Ectodermal cell (in vitro differentiated cells): ENCODE results near the gene NFX1.
A peak's percentile ranks its signal among the peaks of the same experiment; 100 is the strongest.

Experiments
- H3K27ac ChIP-seq: 2 replicates; pipeline ENCODE4 v1.7.0; 2013; ENCODE audit warnings: mild to moderate bottlenecking, low read depth, low read length; ENCODE audit not compliant: insufficient read depth, poor library complexity, severe bottlenecking
- H3K27me3 ChIP-seq: 2 replicates; pipeline ENCODE4 v1.7.0; 2013; ENCODE audit warnings: mild to moderate bottlenecking, low read length; ENCODE audit not compliant: insufficient read depth, control insufficient read depth, poor library complexity, severe bottlenecking
- H3K36me3 ChIP-seq: one replicate; pipeline ENCODE4 v1.7.0; 2013; ENCODE audit warnings: low read length; ENCODE audit not compliant: control insufficient read depth, insufficient read depth
- H3K4me1 ChIP-seq: one replicate; pipeline ENCODE4 v1.7.0; 2013; ENCODE audit warnings: low read length; ENCODE audit not compliant: control insufficient read depth, insufficient read depth
- H3K4me3 ChIP-seq: 2 replicates; pipeline ENCODE4 v1.7.0; 2013; ENCODE audit warnings: low read depth, low read length, control low read depth; ENCODE audit not compliant: insufficient read depth
- H3K9me3 ChIP-seq: 2 replicates; pipeline ENCODE4 v1.7.0; 2013; ENCODE audit warnings: mild to moderate bottlenecking, low read length, moderate library complexity; ENCODE audit not compliant: control insufficient read depth
- WGBS, 2 experiments: methylation state at CpG; one replicate each; pipeline ENCODE4 v1.1.7; 2013; ENCODE audit warnings: missing lambda C conversion rate in 2 of 2; 5-methylcytosine and 5-hydroxymethylcytosine counted together

NFX1 gene

DNA sequence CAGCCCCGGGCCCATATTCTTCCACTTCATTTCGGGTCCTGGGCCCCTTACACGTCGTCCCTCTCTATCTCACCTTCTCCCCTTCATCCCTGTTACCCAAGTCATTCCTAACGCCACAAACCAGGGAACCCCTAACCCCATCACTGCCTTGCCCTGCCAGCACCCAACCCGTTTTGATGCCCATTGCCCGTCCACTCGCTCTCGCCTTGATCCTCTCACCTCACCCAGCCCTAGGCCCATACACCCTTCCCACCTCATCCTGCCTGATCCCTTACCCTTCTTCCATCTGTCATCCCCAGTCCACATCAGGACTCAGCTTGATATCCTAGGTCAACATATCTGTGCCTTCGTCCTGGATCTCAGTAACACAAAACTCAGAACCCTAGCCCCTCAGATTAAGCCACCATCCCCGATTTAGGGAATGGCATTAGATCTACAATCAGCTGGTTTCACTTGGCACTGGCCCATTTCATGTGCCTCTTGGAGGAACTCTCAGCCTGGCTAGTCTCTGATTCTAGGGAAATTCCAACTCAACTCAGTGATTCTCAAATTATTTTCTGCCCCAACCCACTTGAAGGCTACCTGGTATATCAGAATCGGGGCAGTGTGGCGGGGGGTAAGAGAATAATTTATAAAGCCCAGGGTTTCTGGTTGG, 25.0 kb upstream of the NFX1 start:
- Histone ChIP-seq H3K9me3 (no peaks in the 10 kb centered on the region), H3K4me3 (peak overlapping the region; percentile 62), H3K27me3 (no peaks in the 10 kb centered on the region), H3K27ac (no peak overlapping the region), H3K4me1 (peaks cover 7% of the 10 kb centered on the region), H3K36me3 (peaks cover 43% of the 10 kb centered on the region)
- WGBS, 2 experiments: 15 to 27% methylated on average over 11 to 13 of the region's 13 CpGs

DNA sequence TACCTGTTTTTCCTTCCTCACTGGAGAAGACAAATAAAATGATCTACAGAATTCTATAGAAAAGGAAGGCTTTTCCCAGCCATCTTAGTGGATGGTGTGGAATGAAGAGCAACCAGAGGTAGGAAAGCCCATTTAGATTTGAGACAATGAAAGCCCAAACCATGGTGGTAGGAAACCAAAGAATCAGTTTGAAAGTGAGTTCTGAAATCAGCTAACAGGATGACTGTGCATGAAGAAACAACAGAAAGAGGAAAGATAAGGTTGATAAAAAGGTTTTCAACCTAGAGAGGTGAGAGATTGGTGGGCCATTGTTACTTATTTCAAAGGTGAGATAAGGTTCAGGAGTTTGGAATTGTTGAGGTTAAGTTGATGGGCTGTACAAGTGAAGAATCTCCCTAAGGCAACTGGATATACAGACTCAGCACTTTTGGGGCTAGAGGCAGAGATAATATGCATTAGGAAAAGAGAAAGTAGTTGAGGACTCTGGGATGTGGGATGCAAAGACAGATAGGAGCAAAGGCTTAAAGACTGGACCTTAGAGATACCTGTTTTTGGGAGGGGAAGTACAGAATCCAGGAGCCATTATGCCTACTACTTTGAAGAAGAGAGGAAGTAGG, 23.1 kb upstream of the NFX1 start:
- no peak overlapping the region for H3K27ac ChIP-seq
- H3K27me3 ChIP-seq: no peaks in the 10 kb centered on the region
- H3K9me3 ChIP-seq: no peaks in the 10 kb centered on the region
- peaks cover 28% of the 10 kb centered on the region for H3K36me3 ChIP-seq
- H3K4me1 ChIP-seq: peaks cover 7% of the 10 kb centered on the region
- H3K4me3 ChIP-seq: no peak overlapping the region

DNA sequence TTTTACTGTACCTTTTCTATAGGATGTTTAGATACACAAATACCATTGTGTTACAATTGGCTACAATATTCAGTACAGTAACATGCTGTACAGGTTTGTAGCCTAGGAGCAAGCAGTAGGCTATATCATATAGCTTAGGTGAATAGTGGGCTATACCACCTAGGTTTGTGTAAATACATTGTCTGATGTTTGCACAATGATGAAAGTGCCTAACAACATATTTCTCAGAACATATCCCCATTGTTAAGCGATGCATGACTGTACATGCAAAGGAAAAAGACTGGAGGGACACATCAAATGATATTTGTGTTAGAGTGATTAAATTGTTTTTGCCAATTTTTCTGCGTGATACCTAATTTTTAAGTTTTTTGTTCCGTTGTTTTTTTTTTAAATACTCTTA, 20.2 kb upstream of the NFX1 start:
- peaks cover 7% of the 10 kb centered on the region for H3K4me1 ChIP-seq
- H3K27me3 ChIP-seq: no peaks in the 10 kb centered on the region
- no peak overlapping the region for H3K4me3 ChIP-seq
- H3K36me3 ChIP-seq: peaks cover 37% of the 10 kb centered on the region
- H3K27ac ChIP-seq: no peak overlapping the region
- WGBS, 2 experiments: 100% methylated on average over 1 to 3 of the region's 3 CpGs
- H3K9me3 ChIP-seq: no peaks in the 10 kb centered on the region

DNA sequence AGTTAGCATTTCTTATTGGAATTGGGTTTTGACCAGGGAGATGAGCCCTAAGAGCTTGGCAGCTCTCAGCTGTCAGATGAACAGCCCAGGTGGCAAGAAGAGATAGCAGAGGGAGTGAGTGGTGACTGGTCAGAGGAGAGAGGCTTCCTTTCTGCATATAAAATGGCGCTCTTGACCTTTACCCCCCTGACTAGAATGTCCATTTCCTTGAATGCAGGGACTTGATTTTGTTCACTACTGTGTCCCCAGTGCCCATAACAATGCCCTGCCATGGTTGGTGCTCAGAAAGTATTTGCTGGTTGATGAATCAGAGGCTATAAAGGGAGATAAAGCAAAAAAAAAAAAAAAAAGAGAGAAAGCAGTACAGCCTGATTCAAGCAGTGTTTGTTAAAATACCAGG, 18.3 kb upstream of the NFX1 start:
- Histone ChIP-seq H3K4me1 (no peaks in the 10 kb centered on the region), H3K27me3 (no peaks in the 10 kb centered on the region), H3K36me3 (peaks cover 42% of the 10 kb centered on the region), H3K27ac (no peak overlapping the region), H3K9me3 (no peaks in the 10 kb centered on the region), H3K4me3 (no peak overlapping the region)
- WGBS, 2 experiments: 91 to 100% methylated on average over 1 of the region's 1 CpG

DNA sequence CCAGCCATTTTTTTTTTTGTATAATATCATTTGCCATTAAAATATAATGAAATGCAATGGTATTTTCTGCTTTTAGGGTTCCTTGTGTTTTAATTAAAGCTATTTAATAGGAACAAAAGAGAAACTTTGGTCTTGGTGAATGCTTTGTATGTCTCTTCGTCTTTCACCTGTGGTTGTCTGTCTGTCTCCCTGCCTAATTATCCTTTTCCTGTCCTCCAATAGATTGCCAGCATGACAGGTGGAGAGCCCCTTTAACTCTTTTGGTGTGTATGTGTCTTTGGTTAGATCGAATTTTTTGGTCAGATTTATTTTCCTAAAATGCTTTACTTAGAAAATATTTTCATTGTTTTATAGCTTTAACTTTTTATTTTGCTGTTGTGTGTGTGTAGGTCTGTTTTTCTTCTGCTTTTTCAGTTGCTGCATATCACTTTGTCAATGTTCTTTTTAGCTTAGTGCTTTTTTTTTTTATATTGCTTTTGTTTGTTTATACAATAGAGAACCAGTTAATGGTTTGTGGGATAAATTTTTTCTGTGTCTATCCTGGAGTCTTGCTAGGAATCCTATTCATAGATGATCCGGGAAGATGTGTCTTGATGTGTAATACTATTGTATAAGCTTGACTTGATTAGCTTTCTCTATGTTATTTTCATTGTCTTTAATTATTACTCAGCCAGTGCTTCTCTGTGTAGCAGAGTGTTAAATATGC, 16.9 kb upstream of the NFX1 start:
- Histone ChIP-seq H3K36me3 (peaks cover 40% of the 10 kb centered on the region), H3K27ac (no peak overlapping the region), H3K4me3 (no peak overlapping the region), H3K9me3 (no peaks in the 10 kb centered on the region), H3K4me1 (no peaks in the 10 kb centered on the region), H3K27me3 (no peaks in the 10 kb centered on the region)
- WGBS, 2 experiments: 91 to 92% methylated on average over 2 of the region's 3 CpGs

DNA sequence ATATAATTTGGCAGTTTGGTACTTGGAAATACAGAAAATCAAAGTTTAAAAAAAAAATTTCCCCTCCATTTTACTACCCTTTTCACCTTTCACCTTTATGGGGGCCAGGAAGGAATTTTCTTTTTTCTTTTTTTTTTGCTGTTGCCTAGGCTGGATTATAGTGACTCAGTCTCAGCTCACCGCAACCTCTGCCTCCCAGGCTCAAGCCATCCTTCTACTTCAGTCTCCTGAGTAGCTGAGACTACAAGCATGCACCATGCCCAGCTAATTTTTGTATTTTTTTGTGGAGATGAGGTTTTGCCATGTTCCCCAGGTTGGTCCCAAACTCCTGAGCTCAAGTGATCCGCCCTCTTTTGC, 16.4 kb upstream of the NFX1 start:
- H3K27me3 ChIP-seq: no peaks in the 10 kb centered on the region
- no peak overlapping the region for H3K4me3 ChIP-seq
- no peaks in the 10 kb centered on the region for H3K4me1 ChIP-seq
- 95 to 98% methylated on average over 2 of the region's 2 CpGs for WGBS, 2 experiments
- peaks cover 42% of the 10 kb centered on the region for H3K36me3 ChIP-seq
- H3K27ac ChIP-seq: no peak overlapping the region
- H3K9me3 ChIP-seq: no peaks in the 10 kb centered on the region

DNA sequence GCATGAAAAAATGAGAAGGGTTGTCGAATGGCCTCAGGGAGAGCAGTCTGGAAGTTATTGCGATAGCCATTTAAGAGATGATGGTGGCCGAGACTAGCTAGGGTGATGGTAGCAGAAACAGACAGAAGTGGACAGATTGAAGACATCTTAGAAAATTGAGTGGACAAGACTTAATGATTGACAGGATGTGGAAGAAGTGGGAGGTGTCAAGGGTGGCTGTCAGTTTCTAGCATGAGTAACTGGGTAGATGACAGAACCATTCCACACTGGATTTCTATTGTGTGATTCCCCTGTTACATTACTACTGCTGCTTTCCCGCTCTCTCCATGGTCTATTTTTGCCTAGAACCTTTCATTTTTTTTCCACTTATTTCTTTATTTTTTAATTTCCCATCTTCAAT, 12.8 kb upstream of the NFX1 start:
- no peak overlapping the region for H3K4me3 ChIP-seq
- H3K27me3 ChIP-seq: no peaks in the 10 kb centered on the region
- H3K27ac ChIP-seq: no peak overlapping the region
- H3K36me3 ChIP-seq: peaks cover 40% of the 10 kb centered on the region
- 92 to 93% methylated on average over 4 of the region's 4 CpGs for WGBS, 2 experiments
- no peaks in the 10 kb centered on the region for H3K9me3 ChIP-seq
- no peaks in the 10 kb centered on the region for H3K4me1 ChIP-seq

DNA sequence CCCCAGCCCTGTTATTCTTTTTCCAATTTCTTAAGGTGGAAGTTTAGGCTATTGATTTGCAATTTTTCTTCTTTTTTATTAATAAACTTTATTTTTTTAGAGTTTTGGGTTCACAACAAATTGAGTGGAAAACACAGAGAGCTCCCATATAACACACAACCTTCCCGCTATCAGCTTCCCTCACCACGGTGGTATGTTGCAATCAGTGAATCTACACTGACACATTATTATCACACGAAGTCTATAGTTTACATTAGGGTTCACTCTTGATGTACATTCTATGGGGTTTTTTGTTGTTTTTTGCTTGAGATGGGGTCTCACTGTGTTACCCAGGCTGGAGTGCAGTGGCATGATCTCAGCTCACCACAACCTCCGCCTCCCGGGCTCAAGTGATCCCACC, 4.8 kb upstream of the NFX1 start:
- H3K9me3 ChIP-seq: no peaks in the 10 kb centered on the region
- 95 to 98% methylated on average over 4 to 5 of the region's 5 CpGs for WGBS, 2 experiments

DNA sequence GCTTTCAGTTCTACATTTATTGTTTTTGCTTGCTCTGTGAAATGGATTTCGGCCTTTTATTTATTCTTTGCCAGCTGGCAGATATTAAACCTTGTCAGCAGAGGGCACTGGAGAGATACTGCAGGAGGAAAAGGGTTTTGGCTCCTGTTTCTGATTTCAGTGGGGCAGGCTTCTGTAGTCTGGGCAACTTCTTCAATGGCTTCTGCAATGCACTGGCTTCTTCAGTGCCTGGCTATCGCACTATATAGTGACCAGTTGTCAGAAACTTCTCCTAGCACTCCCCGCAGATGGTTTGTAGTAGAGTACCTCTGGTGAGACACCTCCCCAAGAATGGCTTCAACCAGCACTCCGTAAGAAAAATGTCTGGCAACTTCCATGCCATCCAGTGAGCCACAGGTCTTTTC, 3.2 kb upstream of the NFX1 start:
- no peaks in the 10 kb centered on the region for H3K9me3 ChIP-seq
- H3K4me1 ChIP-seq: peaks cover 4% of the 10 kb centered on the region
- WGBS, 2 experiments: 84 to 87% methylated on average over 4 of the region's 4 CpGs
- peak overlapping the region; percentile 44 for H3K27ac ChIP-seq
- no peaks in the 10 kb centered on the region for H3K27me3 ChIP-seq
- H3K4me3 ChIP-seq: no peak overlapping the region
- no peaks in the 10 kb centered on the region for H3K36me3 ChIP-seq

More for the DNA sequence above, 4.8 kb upstream of the NFX1 start:
- Histone ChIP-seq H3K4me3 (no peak overlapping the region), H3K27me3 (no peaks in the 10 kb centered on the region), H3K27ac (no peak overlapping the region), H3K4me1 (no peaks in the 10 kb centered on the region), H3K36me3 (peaks cover 4% of the 10 kb centered on the region)

DNA sequence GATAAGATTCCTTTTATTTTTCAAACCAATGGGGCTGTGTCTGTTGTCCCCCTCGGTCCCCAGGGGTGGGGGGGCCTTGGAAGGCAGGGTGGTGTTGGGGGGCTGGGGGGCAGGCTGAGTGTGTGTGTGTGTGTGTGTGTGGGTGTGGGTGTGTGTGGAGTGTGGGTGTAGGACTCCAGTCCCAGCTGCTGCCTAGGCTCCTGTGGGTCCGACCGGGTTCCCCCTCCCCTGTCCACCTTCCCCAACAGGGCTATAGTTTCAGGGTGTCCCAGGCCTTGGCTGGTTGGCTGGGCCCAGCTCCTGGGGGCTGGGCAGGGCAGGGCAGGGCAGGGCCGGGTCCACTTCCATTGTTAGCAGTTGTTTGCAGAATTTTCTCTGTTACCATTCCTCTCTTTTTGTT, 2.1 kb upstream of the NFX1 start:
- WGBS, 2 experiments: 87 to 88% methylated on average over 3 of the region's 4 CpGs
- H3K36me3 ChIP-seq: no peaks in the 10 kb centered on the region
- peaks cover 5% of the 10 kb centered on the region for H3K4me1 ChIP-seq
- H3K4me3 ChIP-seq: no peak overlapping the region
- no peaks in the 10 kb centered on the region for H3K27me3 ChIP-seq
- no peak overlapping the region for H3K27ac ChIP-seq
- no peaks in the 10 kb centered on the region for H3K9me3 ChIP-seq
